ENCODE data around the gene GPR143.
"Not testable (repeated sequence)": the region's sequence is repeated elsewhere in the genome, so short reads cannot be mapped to it uniquely, and the experiment has no call there.

GPR143 gene

DNA sequence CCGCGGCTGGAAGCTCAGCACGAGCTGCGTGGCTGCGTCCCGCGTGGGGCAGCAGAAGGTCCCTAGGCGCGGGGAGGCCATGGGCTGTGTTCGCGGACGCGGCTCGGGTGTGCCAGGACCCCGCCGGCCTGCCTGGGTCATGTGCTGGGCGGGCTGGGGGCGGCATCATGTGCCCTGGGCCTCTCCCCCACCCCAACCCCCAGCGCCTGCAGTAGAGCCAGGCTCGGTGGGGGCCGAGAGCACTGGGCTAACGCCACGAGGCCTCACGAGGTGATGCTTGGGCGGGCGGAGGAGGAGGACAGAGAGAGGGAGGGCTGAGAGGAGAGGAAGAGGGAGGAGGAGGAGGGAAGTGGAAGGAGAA, at the start of gene GPR143:
TSS of gene GPR143 (minus strand) at position 111 of the 361 bp plus-strand sequence. CDS start at position 81, 30 bp downstream.
- DNase-seq (ENCODE audit: low read depth), result no peak

DNA sequence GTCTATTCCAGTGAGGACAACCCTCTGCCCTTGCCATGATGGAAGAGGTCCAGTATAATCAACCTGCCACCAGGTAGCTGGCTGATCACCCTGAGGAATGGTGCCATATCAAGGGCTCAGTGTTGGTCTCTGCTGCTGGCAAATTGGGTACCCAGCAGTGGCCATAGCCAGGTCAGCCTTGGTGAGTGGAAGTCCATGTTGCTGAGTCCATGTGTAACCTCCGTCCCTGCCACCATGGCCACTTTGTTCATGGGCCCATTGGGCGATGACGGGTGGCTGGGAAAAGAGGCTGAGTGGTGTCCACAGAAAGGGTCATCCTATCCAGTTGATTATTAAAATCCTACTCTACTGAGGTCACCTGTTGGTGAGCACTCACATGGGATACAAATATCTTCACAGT, 45.4 kb upstream of the GPR143 start:
- DNase-seq (ENCODE audit: low read depth), result not testable (repeated sequence)

DNA sequence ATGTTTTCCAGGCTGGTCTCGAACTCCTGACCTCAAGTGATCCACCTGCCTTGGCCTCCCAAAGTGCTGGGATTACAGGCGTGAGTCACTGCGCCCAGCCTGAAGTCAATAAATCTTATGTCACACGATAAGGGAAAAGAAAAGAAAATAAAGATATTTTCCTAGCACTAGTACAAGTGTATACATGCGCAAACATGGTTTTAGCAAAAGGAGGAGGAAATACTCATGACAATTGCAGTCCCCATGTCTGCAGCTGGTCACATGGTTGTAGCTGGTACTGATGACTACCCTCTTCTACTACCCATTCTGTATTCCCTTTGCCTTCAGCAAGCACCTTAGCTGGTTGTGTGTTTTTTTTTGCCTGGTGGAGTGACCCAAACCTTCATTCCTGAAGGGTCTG, 44.2 kb upstream of the GPR143 start:
- DNase-seq (ENCODE audit: low read depth), result not testable (repeated sequence)

DNA sequence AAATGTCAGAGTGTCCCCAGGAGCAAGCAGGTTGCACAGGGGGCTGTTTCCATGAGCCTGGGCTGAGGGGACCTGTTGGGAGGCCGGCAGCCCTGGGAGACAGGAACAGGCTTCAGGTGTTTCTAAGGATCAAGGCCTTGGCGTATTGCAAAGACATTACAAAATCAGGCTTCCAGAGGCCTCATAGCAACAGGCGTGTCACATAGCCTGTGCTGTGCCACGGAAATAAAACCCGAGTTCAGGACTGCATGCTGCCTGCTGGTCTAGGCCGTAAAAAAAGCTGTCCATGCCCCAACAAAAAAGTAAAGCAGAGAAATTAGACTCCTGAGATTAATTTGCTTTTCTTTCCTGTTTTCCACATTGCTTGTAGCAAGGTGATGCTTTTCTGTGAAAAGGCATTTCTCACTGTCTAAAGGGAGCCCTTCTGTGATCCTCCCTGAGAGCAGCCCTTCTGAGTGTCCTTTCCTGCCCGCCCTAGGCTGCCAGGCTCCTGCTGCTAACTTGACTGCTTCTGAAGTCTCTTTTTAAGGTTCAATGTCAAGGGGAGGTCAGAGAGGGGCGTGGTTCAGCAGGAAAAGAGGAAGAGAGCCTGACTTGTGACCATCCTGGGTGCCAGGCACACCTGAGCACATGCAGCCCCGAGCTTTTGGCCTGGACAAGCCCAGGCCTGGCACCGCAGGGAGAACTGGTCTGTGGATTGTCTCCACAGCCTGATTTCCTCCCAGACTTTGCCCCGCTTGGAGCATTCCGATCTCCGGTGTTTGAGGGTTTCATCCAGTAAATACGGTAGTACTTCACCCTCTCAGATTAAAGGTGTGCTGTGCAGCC, 41.9 kb upstream of the GPR143 start:
- DNase-seq (ENCODE audit: low read depth), result no peak

DNA sequence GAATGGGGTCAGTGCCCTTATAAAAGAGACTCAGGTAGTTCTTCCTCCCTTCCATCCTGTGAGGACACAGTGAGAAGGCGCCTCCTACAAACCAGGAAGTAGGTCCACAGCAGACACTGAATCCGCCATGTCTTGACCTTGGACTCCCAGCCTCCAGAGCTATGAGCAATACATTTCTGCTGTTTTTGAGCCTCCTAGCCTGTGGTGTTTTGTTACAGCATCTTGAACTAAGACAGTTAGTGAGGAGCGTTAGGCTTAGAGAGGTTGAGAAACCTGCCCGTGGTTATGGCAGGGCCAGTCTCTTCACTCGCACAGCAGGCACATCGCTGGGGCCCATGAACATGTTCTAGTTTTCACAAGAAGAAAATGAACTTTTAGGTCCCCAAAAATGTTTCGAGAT, 40.3 kb upstream of the GPR143 start:
- no peak for DNase-seq (ENCODE audit: low read depth)

DNA sequence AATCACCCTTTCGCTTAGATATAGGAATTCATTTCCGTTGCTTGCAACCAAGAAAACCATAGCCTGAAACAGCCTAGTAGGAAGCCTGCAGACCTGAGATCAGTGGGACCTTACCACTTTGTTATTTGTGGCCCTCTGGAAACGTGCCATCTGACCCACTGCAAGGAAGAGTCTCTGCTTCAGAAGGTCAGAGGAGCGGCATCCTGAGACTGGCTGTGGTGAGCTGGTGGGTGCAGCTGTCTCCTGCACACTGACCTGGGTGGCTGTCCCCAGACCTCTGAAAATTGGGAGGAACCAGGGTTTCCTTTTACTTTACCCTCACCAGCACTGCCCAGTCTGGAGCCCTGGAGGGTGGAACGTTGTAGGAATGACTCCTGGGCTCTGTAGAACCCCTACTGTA, 38.8 kb upstream of the GPR143 start:
- no peak for DNase-seq (ENCODE audit: low read depth)

- DNase-seq (ENCODE audit: low read depth), result no peak
Observed at GRCh38 chrX:9802737-9803136, 37.1 kb upstream of the GPR143 start.

GRCh38 chrX:9797384-9798360, 32.0 kb upstream of the GPR143 start:
- DNase-seq (ENCODE audit: low read depth), result no peak

DNA sequence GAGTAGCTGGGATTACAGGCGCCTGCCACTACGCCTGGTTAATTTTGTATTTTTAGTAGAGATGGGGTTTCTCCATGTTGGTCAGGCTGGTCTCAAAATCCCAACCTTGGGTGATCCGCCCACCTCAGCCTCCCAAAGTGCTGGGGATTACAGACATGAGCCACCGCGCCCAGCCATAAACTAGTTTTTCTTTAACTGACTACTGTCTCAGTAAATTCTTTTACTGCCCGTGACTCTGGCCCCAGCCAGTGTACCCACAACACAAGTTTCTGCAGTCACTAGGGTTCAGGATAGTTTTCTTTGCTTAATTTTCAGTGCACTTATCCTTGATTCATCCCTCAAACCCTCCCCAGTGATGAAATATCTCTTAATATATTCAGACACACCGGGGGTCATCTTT, 28.8 kb upstream of the GPR143 start:
- no peak for DNase-seq (ENCODE audit: low read depth)

DNA sequence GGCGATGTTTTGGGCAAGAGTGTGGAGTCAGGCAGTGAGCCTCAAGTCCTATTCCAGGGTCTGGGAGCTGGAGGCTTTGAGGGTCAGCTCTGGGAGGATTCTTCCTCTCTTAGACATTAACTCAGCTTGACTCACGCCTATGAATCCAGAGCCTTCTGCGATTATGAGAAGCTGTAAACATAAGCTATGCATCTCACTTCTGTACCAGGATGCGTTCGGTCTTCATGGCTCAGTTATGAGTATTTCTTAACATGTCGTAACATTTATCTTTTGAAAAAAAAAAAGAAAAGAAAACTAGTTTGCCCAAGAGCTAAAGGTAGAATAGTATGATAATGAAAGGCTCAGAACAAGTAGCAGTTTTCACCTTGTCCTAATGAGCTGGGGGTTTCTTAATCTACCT, 25.2 kb upstream of the GPR143 start:
- no peak for DNase-seq (ENCODE audit: low read depth)

DNA sequence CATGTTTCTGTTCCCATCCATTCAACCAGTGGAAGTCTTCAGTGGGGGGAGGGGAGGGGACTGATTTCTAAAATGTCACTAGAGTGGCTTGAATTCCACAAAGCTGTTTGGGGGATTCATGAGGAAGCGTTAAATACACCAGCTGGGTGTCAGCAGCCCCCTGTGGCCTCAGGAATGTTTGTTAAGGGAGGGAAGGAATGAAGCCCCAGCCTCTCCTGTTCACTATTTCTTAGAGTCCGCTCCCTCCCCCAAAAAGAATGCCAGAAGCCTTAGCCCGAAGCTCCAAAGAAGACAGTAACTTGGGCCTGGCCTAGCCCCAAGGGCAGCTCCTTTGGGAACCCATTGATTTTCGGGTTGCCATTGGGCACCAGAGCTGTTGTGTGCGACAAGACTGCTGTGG, 23.9 kb upstream of the GPR143 start:
- DNase-seq (ENCODE audit: low read depth), result no peak

- no peak for DNase-seq (ENCODE audit: low read depth)
Observed at GRCh38 chrX:9788911-9789310, 23.3 kb upstream of the GPR143 start.

DNA sequence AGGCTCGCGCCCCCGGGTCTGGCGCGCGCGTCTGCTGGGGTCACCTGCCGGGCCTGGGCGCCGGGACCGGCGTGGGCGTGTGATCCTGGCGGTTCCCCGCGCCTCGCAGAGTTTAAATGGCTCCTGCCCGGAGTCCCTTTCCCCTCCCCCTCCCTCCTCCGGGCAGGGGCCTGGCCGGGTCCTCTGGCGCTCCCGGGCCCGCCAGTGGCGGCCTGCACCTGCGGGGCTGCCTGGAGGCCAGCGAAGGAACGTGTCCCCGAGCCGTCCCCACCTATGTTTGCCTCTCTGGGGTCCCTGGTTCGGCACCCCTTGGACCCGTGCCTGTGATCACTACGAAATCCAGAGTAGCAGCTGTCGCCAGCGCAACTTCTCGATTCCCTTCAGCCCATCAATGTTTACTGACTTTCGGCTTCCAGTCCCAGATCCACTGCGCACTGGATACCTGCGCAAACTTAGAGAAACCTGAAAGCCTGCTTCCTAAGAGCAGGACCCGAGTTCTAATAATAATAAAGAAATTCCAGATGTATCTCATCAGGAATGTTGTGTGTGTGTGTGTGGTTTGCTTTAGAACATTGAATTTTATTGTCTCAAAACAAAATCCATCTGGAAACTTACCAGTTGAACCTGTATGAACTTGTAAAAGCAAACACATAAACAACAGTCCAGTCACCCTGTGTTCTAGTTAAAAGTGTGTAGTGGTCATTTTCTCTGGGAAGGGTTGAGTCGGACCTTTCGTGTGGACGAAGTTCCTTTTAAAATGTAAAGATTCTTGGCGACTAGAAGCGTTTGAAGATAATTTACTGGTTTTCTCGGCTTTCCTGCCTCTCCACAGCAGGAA, 21.4 kb upstream of the GPR143 start:
- no peak for DNase-seq (ENCODE audit: low read depth)

GRCh38 chrX:9785944-9786797, 20.5 kb upstream of the GPR143 start, which contains the start of gene SHROOM2:
SHROOM2 (plus strand) TSS chrX:9786429; CDS start chrX:9786546, 117 bp downstream.
- no peak for DNase-seq (ENCODE audit: low read depth)

GRCh38 chrX:9785254-9785943, 19.8 kb upstream of the GPR143 start:
- DNase-seq (ENCODE audit: low read depth), result no peak

DNA sequence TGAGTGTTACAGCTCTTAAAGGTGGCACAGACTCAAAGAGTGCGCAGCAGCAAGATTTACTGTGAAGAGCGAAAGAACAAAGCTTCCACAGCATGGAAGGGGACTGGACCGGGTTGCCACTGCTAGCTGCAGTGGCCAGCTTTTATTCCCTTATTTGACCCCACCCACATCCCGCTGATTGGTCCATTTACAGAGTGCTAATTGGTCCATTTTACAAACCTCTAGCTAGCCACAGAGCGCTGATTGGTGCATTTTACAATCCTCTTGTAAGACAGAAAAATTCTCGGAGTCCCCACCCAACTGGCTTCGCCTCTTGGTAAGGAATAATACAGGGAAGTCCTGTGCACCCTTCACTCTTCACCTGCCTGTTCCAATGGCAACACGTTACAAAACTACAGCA, 18.7 kb upstream of the GPR143 start:
- DNase-seq (ENCODE audit: low read depth), result no peak

DNA sequence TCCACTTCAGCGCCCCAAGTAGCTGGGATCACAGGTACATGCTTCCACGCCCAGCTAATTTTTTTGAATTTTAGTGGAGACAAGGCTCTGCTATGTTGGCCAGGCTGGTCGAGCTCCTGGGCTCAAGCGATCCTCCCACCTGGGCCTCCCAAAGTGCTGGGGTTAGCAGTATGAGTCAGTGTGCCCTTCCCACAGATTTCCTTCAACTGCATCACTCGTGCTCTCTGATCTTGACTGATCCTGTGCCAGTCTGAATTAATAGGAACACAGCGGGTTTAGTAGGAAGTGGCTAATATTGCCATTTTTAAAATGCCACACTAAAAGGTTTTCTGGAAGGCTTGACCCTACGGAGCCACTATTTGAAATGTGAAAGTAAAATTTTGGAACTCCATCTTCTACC, 16.3 kb upstream of the GPR143 start:
- DNase-seq (ENCODE audit: low read depth), result no peak

- DNase-seq (ENCODE audit: low read depth), result no peak
Observed at GRCh38 chrX:9775930-9776329, 10.3 kb upstream of the GPR143 start.

GRCh38 chrX:9772943-9773342, 7.3 kb upstream of the GPR143 start:
- DNase-seq (ENCODE audit: low read depth), result no peak

DNA sequence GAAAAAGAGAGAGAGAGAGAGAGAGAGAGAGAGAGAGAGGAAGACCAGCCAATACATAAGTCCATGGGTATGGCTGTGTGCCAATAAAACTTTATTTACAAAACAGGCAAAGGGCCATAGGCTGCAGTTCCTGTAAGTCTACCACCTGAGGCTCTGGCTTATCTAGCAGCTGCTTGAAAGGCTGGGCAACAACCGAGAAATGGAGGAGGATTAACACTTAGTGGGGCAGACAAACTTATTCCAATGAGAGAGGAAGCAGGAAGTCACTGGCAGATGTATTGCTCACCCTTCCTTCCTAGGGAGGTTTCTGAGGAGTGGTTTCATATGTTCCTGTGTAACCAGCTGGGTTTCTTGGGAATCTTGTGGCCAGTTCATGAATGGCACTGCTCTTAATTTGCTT, 4.7 kb upstream of the GPR143 start:
- no peak for DNase-seq (ENCODE audit: low read depth)
